ENCODE data around the gene DCDC1. TPM values are rescaled to one million over a fixed set of nuclear protein-coding genes. Genes with fewer than 3 reads are reported as not detected.

Gene DCDC1
- total RNA-seq, 1 donor from 2014 or later = not detected

DNA sequence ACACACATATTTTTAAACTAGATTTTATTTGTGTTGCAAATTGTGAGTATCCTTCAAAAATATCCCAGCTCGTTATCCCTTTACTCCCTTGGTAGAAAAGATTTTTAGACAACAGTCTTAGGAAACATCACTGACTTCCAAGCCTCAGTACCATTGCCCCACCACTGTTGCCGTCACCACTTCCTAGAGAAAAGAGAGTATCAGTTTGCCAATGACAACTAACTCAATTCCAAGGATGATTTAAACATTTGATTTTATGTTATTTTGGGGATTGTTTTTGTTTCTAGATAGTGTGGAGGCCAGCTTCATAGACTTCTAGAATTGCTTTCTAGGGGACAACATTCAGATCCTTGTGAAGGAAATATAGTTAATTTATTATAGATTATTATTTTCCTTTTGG lies 509.4 kb downstream of the DCDC1 start:
- Histone ChIP-seq H3K4me3 (no peak overlapping the region), H3K36me3 (no peaks in the 10 kb centered on the region), H3K4me1 (peaks cover 0 to 1% of the 10 kb centered on the region in 2 donors), H3K9me3 (no peaks in the 10 kb centered on the region), H3K27me3 (no peaks in the 10 kb centered on the region), H3K27ac (no peak overlapping the region)
- intact Hi-C loops (cut with DNase I) = no loop called here
- DNase-seq (ENCODE audit: low spot score in 2 of 2) = no peak
- TF ChIP-seq, protein P1, sequence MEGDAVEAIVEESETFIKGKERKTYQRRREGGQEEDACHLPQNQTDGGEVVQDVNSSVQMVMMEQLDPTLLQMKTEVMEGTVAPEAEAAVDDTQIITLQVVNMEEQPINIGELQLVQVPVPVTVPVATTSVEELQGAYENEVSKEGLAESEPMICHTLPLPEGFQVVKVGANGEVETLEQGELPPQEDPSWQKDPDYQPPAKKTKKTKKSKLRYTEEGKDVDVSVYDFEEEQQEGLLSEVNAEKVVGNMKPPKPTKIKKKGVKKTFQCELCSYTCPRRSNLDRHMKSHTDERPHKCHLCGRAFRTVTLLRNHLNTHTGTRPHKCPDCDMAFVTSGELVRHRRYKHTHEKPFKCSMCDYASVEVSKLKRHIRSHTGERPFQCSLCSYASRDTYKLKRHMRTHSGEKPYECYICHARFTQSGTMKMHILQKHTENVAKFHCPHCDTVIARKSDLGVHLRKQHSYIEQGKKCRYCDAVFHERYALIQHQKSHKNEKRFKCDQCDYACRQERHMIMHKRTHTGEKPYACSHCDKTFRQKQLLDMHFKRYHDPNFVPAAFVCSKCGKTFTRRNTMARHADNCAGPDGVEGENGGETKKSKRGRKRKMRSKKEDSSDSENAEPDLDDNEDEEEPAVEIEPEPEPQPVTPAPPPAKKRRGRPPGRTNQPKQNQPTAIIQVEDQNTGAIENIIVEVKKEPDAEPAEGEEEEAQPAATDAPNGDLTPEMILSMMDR (IDR thresholded peaks at IDR 0.05) = no peak

DNA sequence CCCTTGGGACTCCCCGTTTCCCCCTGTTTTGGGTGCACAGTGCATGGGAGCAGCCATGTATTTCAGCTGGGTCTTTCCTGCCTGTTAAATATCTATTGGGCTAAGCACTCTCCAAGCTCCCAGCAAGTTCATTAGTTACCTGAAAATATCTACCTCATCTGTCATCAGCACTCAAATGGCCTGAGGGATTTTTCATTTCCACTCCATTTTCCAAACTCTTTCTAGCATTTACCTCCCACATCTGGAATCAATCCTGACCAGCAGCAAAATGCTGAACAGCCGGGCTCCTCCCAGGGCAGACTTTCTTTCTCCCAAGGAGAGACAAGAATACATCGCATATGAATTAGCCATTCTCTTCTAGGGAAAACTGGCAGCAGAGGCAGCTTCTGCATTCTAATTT lies 509.9 kb downstream of the DCDC1 start:
- no peak overlapping the region for H3K27ac ChIP-seq
- no peaks in the 10 kb centered on the region for H3K9me3 ChIP-seq
- H3K27me3 ChIP-seq = no peaks in the 10 kb centered on the region
- intact Hi-C loops (cut with DNase I) = loop anchor here (5.0 to 10.0 kb wide), 2 partner anchors 207 to 275 kb away; partner anchors contain the start of gene MPPED2
- no peak for DNase-seq (ENCODE audit: low spot score in 2 of 2)
- peaks cover 0 to 2% of the 10 kb centered on the region in 2 donors for H3K4me1 ChIP-seq
- TF ChIP-seq, protein P1 (IDR thresholded peaks at IDR 0.05) = no peak
- H3K36me3 ChIP-seq = no peaks in the 10 kb centered on the region
- no peak overlapping the region for H3K4me3 ChIP-seq

DNA sequence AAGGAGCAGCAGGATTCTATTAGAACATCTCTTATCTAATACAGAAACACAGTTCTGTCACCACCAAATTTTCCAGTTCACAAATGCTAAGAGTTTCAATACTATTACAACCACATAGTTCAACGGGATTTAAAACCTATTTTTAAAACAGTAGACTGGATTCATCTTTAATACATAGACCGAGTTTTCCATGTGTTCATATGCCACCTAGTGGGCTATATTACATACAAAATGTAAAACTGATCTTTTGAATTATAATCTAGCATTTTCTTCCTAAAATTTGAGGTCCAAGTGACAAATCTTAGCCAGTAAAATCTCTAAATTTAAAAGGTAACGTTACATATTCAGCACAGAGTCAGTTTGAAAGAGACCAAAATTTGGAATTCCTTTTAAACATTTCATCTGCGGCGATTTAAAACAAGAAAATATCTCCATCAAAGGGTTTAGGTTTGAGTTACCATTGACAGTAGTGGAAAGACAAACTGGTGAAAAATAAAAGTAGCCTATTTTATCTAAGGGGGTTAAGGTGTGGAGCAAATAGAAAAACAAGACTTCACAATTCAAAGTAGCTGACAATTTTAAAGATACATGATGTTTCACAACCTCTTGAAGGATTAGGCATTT lies 514.0 kb downstream of the DCDC1 start:
- Histone ChIP-seq H3K4me1 (peaks cover 0 to 2% of the 10 kb centered on the region in 2 donors), H3K9me3 (no peaks in the 10 kb centered on the region), H3K27ac (no peak overlapping the region), H3K4me3 (no peak overlapping the region), H3K27me3 (no peaks in the 10 kb centered on the region), H3K36me3 (no peaks in the 10 kb centered on the region)
- TF ChIP-seq, protein P1 (IDR thresholded peaks at IDR 0.05) = peak in 2 of 3 experiments; percentile 45 to 64
- intact Hi-C loops (cut with DNase I) = loop anchor here (1.0 to 10.0 kb wide), 3 partner anchors 203 to 509 kb away; partner anchors contain the start of gene MPPED2
- no peak for DNase-seq (ENCODE audit: low spot score in 2 of 2)

DNA sequence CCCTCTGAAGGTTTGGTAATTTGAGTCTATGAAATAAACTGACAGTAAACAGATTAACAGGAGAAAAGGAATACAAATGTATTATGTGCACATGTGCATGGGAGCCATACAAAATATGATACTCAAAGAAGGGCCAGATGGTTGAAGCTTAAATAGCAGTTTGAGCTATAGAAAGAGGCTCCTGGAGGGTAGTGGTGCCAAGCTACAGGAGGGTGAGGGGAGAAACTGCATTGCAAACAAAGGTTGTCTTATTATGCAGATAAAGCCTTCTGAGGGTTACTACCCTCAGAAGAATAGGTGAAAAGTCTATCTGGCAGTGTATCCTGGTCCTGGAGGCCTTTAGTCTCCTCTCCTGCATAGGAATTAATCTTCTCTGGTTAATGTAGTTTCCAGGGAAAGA lies 516.1 kb downstream of the DCDC1 start:
- H3K9me3 ChIP-seq = no peaks in the 10 kb centered on the region
- H3K27ac ChIP-seq = no peak overlapping the region
- no peak overlapping the region for H3K4me3 ChIP-seq
- peaks cover 0 to 2% of the 10 kb centered on the region in 2 donors for H3K4me1 ChIP-seq
- TF ChIP-seq, protein P1 (IDR thresholded peaks at IDR 0.05) = no peak
- intact Hi-C loops (cut with DNase I) = loop anchor here (10.0 kb wide), 1 partner anchor 269 kb away; the partner anchor contains the start of gene MPPED2
- no peaks in the 10 kb centered on the region for H3K36me3 ChIP-seq
- no peak for DNase-seq (ENCODE audit: low spot score in 2 of 2)
- H3K27me3 ChIP-seq = no peaks in the 10 kb centered on the region

DNA sequence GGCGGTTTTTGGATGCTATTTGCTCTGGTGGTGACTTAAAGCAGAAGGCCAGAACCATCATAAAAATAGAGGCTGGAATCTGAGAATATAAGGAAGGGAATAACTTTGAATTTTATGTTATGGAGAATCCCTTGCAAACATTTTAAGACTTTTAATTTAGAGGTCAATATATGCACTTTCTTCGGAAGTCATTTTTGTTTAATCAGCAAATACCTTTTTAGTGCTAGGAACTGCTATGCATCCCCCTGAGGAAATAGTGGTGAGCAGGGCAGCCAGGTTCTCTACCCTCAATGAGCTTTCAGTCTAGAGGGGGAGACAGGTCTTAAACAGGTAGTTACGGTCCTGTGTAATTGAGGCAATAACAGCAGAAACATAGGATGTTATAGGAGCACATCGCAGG lies 516.9 kb downstream of the DCDC1 start:
- H3K4me1 ChIP-seq = peaks cover 0 to 2% of the 10 kb centered on the region in 2 donors
- no peaks in the 10 kb centered on the region for H3K36me3 ChIP-seq
- intact Hi-C loops (cut with DNase I) = loop anchor here (10.0 kb wide), 1 partner anchor 268 kb away; the partner anchor contains the start of gene MPPED2
- no peaks in the 10 kb centered on the region for H3K9me3 ChIP-seq
- no peak overlapping the region for H3K4me3 ChIP-seq
- H3K27me3 ChIP-seq = no peaks in the 10 kb centered on the region
- TF ChIP-seq, protein P1 (IDR thresholded peaks at IDR 0.05) = no peak
- DNase-seq (ENCODE audit: low spot score in 2 of 2) = no peak
- no peak overlapping the region for H3K27ac ChIP-seq
